GM10248 (cell line): ENCODE measurements around the gene TBC1D23.

ENCODE experiments used
- CTCF ChIA-PET: fragments of 300-600 bp; sonication (Branson Sonifier 250); formaldehyde crosslinking; extraction: SDS; loops from one replicate; lab custom pipeline; 2021; ENCODE audit warnings: antibody characterized with exemption; lab: Yijun Ruan, JAX
- POLR2A ChIA-PET: fragments of 350-650 bp; sonication (Branson Sonifier 250); formaldehyde crosslinking; extraction: SDS; loops from one replicate; lab custom pipeline; 2020; ENCODE audit warnings: antibody characterized with exemption; lab: Yijun Ruan, JAX
- DNase-seq: peaks from one replicate; pipeline ENCODE4 v3.0.0; 2012; ENCODE audit errors: extremely low spot score
- CTCF ChIP-seq: IDR thresholded peaks from 2 replicates; pipeline ENCODE4 v1.5.1; 2012; ENCODE audit warnings: mild to moderate bottlenecking, low read depth; ENCODE audit errors: extremely low read depth, missing control alignments, control extremely low read depth

TBC1D23 gene

GRCh38 chr3:100374521-100374920 is 113.7 kb downstream of the TBC1D23 start:
- ChIA-PET POLR2A (no interaction called here), CTCF (interaction anchor here (1.1 to 4.6 kb wide), 5 partner anchors 10 to 36 kb away, joined by 3 to 23 read pairs (median 6); no protein-coding TSS in a partner anchor)
- no peak for TF ChIP-seq CTCF
- DNase-seq = no peak
